NCI-H2227 (cell line): Measurements from ENCODE around the gene AGO3.

Experiments
- DNase-seq: peaks from one replicate; lab custom pipeline; 2025; ENCODE audit not compliant: unreplicated experiment; lab: John Stamatoyannopoulos, UW

AGO3 gene

DNA sequence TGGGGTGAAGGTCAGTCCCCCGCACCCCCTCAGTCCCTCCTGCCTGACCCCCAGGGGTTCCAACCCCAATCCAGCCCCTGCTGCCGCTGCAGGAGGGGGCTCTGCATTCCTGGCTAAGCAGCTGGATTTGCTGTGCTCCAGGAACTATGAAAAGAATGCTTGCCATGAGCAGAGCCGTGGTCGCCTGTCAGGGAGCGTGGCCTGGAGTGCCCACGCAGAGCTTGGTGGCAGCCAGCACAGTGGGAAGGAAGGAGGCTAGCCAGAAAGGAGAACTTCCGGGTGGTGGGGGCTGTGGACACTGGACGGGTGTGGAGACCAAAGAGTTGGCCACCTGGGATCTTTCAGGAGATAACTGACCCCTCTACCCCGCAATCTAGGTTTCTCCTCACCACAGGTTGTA, 188.6 kb downstream of the AGO3 start:
- no peak for DNase-seq
